Gastroesophageal sphincter (tissue), 3 donors: ENCODE measurements around the gene C1QTNF4.

ENCODE experiments used
- POLR2A ChIP-seq, 2 donors: fragments of 450-650 bp; IDR thresholded peaks; one replicate each; pipeline ENCODE4 v1.6.1; 2017; ENCODE audit warnings: antibody characterized with exemption in 2 of 2, mild to moderate bottlenecking in 2 of 2, moderate library complexity in 1 of 2
- TF ChIP-seq, protein P1 (sequence below), 4 experiments: fragments of 200-600 bp in 2 of 4; fragments of 450-650 bp in 2 of 4; sonication (generic) in 1 of 4; IDR thresholded peaks; one replicate each; pipeline ENCODE4 v1.5.1; 2017 to 2019; ENCODE audit warnings: antibody characterized with exemption in 4 of 4, mild to moderate bottlenecking in 2 of 4, moderate library complexity in 2 of 4

DNA sequence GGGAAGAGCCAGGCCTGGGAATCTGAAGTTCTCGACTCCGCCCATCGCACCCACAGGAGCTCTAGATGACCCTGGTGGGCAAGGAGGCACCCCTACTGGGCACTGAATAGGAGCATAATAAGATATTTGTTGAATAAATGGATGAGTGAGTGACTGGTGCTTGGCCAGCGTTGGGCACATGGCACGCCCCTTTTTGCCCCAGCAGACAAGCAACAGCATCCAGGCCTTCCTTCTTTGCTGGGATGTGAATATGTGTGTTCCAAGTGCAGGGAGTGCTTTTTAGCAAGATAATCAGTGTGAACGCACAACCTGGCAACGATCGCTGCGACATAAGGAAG, 40.8 kb downstream of the C1QTNF4 start:
- TF ChIP-seq, protein P1, sequence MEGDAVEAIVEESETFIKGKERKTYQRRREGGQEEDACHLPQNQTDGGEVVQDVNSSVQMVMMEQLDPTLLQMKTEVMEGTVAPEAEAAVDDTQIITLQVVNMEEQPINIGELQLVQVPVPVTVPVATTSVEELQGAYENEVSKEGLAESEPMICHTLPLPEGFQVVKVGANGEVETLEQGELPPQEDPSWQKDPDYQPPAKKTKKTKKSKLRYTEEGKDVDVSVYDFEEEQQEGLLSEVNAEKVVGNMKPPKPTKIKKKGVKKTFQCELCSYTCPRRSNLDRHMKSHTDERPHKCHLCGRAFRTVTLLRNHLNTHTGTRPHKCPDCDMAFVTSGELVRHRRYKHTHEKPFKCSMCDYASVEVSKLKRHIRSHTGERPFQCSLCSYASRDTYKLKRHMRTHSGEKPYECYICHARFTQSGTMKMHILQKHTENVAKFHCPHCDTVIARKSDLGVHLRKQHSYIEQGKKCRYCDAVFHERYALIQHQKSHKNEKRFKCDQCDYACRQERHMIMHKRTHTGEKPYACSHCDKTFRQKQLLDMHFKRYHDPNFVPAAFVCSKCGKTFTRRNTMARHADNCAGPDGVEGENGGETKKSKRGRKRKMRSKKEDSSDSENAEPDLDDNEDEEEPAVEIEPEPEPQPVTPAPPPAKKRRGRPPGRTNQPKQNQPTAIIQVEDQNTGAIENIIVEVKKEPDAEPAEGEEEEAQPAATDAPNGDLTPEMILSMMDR (IDR thresholded peaks at IDR 0.05) = no peak
- no peak for TF ChIP-seq POLR2A (IDR thresholded peaks at IDR 0.05)
